Measurements from ENCODE around the gene ELL2. TPM values are rescaled to one million over a fixed set of nuclear protein-coding genes. Genes with fewer than 3 reads are reported as not detected.
"Not testable (repeated sequence)": the region's sequence is repeated elsewhere in the genome, so short reads cannot be mapped to it uniquely, and the experiment has no call there.

The ELL2 gene
- total RNA-seq, 1 donor from 2014 or later, result 21.6 TPM

DNA sequence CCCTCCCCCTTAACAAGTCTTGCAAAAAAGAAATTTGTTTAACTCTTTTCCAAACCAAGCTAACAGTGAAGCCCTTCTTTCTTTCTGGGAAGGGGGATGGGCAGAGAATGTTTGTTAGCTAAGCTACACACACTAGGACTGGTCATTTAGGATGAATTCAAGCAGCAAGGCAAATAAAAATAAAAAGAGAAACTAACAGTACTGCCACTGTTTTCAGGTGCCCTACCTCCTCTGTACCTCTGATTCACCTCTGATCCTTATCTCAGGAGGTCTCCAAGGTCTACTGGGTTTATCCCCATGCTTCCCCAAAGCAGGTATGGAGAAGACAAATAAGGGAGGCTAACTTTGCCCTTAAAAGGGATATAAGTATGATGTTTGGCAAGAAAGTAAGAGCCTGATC is 52.9 kb downstream of the ELL2 start:
- H3K27me3 Mint-ChIP-seq (ENCODE audit: unreplicated experiment), result peaks cover 2% of the 10 kb centered on the region
- H3K27ac Mint-ChIP-seq (ENCODE audit: unreplicated experiment), result no peak overlapping the region
- TF ChIP-seq CTCF (IDR thresholded peaks at IDR 0.05; ENCODE audit: unreplicated experiment), result no peak
- no peak overlapping the region for H3K4me3 Mint-ChIP-seq (ENCODE audit: unreplicated experiment)
- no peak for DNase-seq (ENCODE audit: low spot score)
- no peaks in the 10 kb centered on the region for H3K4me1 Mint-ChIP-seq (ENCODE audit: unreplicated experiment)
- no peaks in the 10 kb centered on the region for H3K36me3 Mint-ChIP-seq (ENCODE audit: low read depth, unreplicated experiment)
- H3K9me3 Mint-ChIP-seq (ENCODE audit: unreplicated experiment), result no peaks in the 10 kb centered on the region

GRCh38 chr5:95907740-95908706 is 53.6 kb downstream of the ELL2 start:
- no peak for TF ChIP-seq CTCF (IDR thresholded peaks at IDR 0.05; ENCODE audit: unreplicated experiment)
- H3K27ac Mint-ChIP-seq (ENCODE audit: unreplicated experiment), result no peak overlapping the region
- DNase-seq (ENCODE audit: low spot score), result no peak
- no peaks in the 10 kb centered on the region for H3K4me1 Mint-ChIP-seq (ENCODE audit: unreplicated experiment)
- H3K27me3 Mint-ChIP-seq (ENCODE audit: unreplicated experiment), result peaks cover 3% of the 10 kb centered on the region
- no peaks in the 10 kb centered on the region for H3K9me3 Mint-ChIP-seq (ENCODE audit: unreplicated experiment)
- no peak overlapping the region for H3K4me3 Mint-ChIP-seq (ENCODE audit: unreplicated experiment)
- no peaks in the 10 kb centered on the region for H3K36me3 Mint-ChIP-seq (ENCODE audit: low read depth, unreplicated experiment)

GRCh38 chr5:95907067-95907705 is 54.5 kb downstream of the ELL2 start:
- Mint-ChIP-seq H3K36me3 (ENCODE audit: low read depth, unreplicated experiment) (no peaks in the 10 kb centered on the region), H3K4me3 (ENCODE audit: unreplicated experiment) (no peak overlapping the region), H3K4me1 (ENCODE audit: unreplicated experiment) (no peaks in the 10 kb centered on the region), H3K27me3 (ENCODE audit: unreplicated experiment) (peaks cover 4% of the 10 kb centered on the region), H3K9me3 (ENCODE audit: unreplicated experiment) (no peaks in the 10 kb centered on the region), H3K27ac (ENCODE audit: unreplicated experiment) (no peak overlapping the region)
- TF ChIP-seq CTCF (IDR thresholded peaks at IDR 0.05; ENCODE audit: unreplicated experiment), result no peak
- DNase-seq (ENCODE audit: low spot score), result no peak

- H3K27me3 Mint-ChIP-seq (ENCODE audit: unreplicated experiment); H3K27ac Mint-ChIP-seq (ENCODE audit: unreplicated experiment); H3K4me3 Mint-ChIP-seq (ENCODE audit: unreplicated experiment); H3K4me1 Mint-ChIP-seq (ENCODE audit: unreplicated experiment); DNase-seq (ENCODE audit: low spot score); H3K36me3 Mint-ChIP-seq (ENCODE audit: low read depth, unreplicated experiment); H3K9me3 Mint-ChIP-seq (ENCODE audit: unreplicated experiment): not testable (repeated sequence)
Measured at GRCh38 chr5:95906398-95906797, 55.3 kb downstream of the ELL2 start.

DNA sequence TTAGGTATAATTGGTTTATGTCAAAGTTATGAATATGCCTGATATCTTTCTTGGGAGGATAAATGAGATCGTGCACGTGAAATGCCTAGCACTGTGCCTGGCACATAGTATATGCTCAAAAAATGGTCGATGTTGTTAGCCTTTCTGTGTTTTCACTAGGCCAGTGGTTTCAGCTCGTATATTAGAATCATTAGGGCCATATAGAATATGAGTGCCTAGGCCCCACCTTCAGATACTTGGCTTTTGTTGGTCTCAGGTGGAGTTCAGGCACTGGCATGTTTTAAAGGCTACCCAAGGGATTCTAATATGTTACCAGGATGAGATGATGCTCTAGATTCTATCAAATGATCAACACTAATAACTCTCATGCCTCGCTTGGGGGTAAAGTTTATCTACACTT is 56.8 kb downstream of the ELL2 start:
- no peak overlapping the region for H3K4me3 Mint-ChIP-seq (ENCODE audit: unreplicated experiment)
- no peak for TF ChIP-seq CTCF (IDR thresholded peaks at IDR 0.05; ENCODE audit: unreplicated experiment)
- H3K36me3 Mint-ChIP-seq (ENCODE audit: low read depth, unreplicated experiment), result no peaks in the 10 kb centered on the region
- no peaks in the 10 kb centered on the region for H3K4me1 Mint-ChIP-seq (ENCODE audit: unreplicated experiment)
- H3K27ac Mint-ChIP-seq (ENCODE audit: unreplicated experiment), result no peak overlapping the region
- H3K9me3 Mint-ChIP-seq (ENCODE audit: unreplicated experiment), result no peaks in the 10 kb centered on the region
- no peak for DNase-seq (ENCODE audit: low spot score)
- H3K27me3 Mint-ChIP-seq (ENCODE audit: unreplicated experiment), result peaks cover 4% of the 10 kb centered on the region

All from endothelial cell (in vitro differentiated cells).